GM12878 (cell line): Measurements from ENCODE around the gene RNF13. TPM values are rescaled to one million over a fixed set of nuclear protein-coding genes. Genes with fewer than 3 reads are reported as not detected.
A peak's percentile ranks its signal among the peaks of the same experiment; 100 is the strongest.

ENCODE experiments used
- ATAC-seq: fragments of 200-7000 bp; cut with Tn5 transposase; 3 replicates; pipeline ENCODE4 v1.9.1; 2020; ENCODE audit warnings: mild to moderate bottlenecking, moderate library complexity
- BruUV-seq: library from RNA; stranded (reverse); fragments of 400-500 nt; replicated peaks from 2 replicates; lab custom pipeline; 2021; lab: Mats Ljungman, UMichigan
- CTCF ChIA-PET: fragments of 300-600 bp; sonication (Branson Sonifier 250); formaldehyde crosslinking; extraction: SDS; loops from one replicate; lab custom pipeline; 2021; ENCODE audit warnings: inconsistent platforms; lab: Yijun Ruan, JAX
- POLR2A ChIA-PET: fragments of 350-600 bp; formaldehyde crosslinking; extraction: SDS; loops from one replicate; lab custom pipeline; 2021; ENCODE audit warnings: inconsistent platforms; lab: Charles Lee
- RAD21 ChIA-PET: fragments of 300-600 bp; sonication (Branson Sonifier 250); formaldehyde crosslinking; loops from one replicate; lab custom pipeline; 2023; ENCODE audit warnings: antibody characterized with exemption; ENCODE audit not compliant: unreplicated experiment; lab: Charles Lee
- SMC1A ChIA-PET: fragments of 300-600 bp; sonication (Branson Sonifier 250); formaldehyde crosslinking; loops from one replicate; lab custom pipeline; 2023; ENCODE audit not compliant: unreplicated experiment, uncharacterized antibody; lab: Charles Lee
- DNase-seq: peaks from one replicate; pipeline ENCODE4 v3.0.0-alpha.2; 2011; ENCODE audit warnings: low read depth, low spot score
- FAIRE-seq: peaks from 3 replicates; lab custom pipeline; 2011; peaks lifted over from hg19 to GRCh38; lab: Jason Lieb, UNC
- H2AFZ ChIP-seq: 2 replicates; pipeline ENCODE4 v1.6.0; 2011; ENCODE audit warnings: low read depth, low read length, control low read depth; ENCODE audit not compliant: control insufficient read depth
- H3K27ac ChIP-seq: 2 replicates; pipeline ENCODE4 v1.5.1; 2011; ENCODE audit warnings: control low read depth; ENCODE audit not compliant: control insufficient read depth, insufficient read depth
- H3K27me3 ChIP-seq, 2 experiments: replicated peaks in 1 of 2; 2 replicates each; pipeline versions ENCODE4 v1.6.0 to v1.6.1; 2011; ENCODE audit warnings: low read length in 1 of 2; ENCODE audit not compliant: control insufficient read depth in 2 of 2, insufficient read depth in 2 of 2
- H3K36me3 ChIP-seq, 2 experiments: 2 replicates each; pipeline ENCODE4 v1.5.1; 2011; ENCODE audit warnings: low read length in 1 of 2; ENCODE audit not compliant: control insufficient read depth in 2 of 2, insufficient read depth in 2 of 2
- H3K4me1 ChIP-seq: 2 replicates; pipeline ENCODE4 v1.6.1; 2011; ENCODE audit warnings: mild to moderate bottlenecking, low read length, moderate library complexity, mixed read lengths; ENCODE audit not compliant: control insufficient read depth, insufficient read depth
- H3K4me2 ChIP-seq: 2 replicates; pipeline ENCODE4 v1.6.0; 2011; ENCODE audit warnings: control low read depth; ENCODE audit not compliant: control insufficient read depth, insufficient read depth
- H3K4me3 ChIP-seq: fragments of 200-600 bp; sonication (generic); 2 replicates; pipeline ENCODE4 v1.5.1; 2016
- H3K79me2 ChIP-seq: 2 replicates; pipeline ENCODE4 v1.6.0; 2011; ENCODE audit warnings: low read length; ENCODE audit not compliant: control insufficient read depth, insufficient read depth
- H3K9ac ChIP-seq: 2 replicates; pipeline ENCODE4 v1.8.0; 2011; ENCODE audit warnings: low read length, control low read depth, mixed read lengths; ENCODE audit not compliant: control insufficient read depth, insufficient read depth
- H3K9me3 ChIP-seq: replicated peaks from 3 replicates; pipeline ENCODE4 v1.5.1; 2011; ENCODE audit warnings: mild to moderate bottlenecking, low read length; ENCODE audit not compliant: control insufficient read depth, insufficient read depth
- H4K20me1 ChIP-seq: 2 replicates; pipeline ENCODE4 v1.6.0; 2011; ENCODE audit not compliant: control insufficient read depth, insufficient read depth
- BCL11A ChIP-seq: IDR thresholded peaks from 2 replicates; pipeline ENCODE4 v1.6.1; 2011; ENCODE audit warnings: low read depth, low read length
- CHD2 ChIP-seq: IDR thresholded peaks from 2 replicates; pipeline ENCODE4 v1.6.1; 2011; ENCODE audit warnings: low read depth, low read length, improper control_type of control experiment, borderline replicate concordance
- EED ChIP-seq: sonication (generic); IDR thresholded peaks from 2 replicates; pipeline ENCODE4 v1.6.1; 2016; ENCODE audit warnings: antibody characterized with exemption, low read depth
- EGR1 ChIP-seq, 2 experiments: IDR thresholded peaks; 1 replicate in 1 of 2; 2 replicates in 1 of 2; pipeline ENCODE4 v1.6.1; 2011 to 2012; ENCODE audit warnings: low read depth in 2 of 2, low read length in 2 of 2, borderline replicate concordance in 1 of 2, mild to moderate bottlenecking in 1 of 2, moderate library complexity in 1 of 2
- GATAD2B ChIP-seq: fragments of 450-650 bp; conservative IDR thresholded peaks from 2 replicates; pipeline ENCODE4 v1.6.1; 2017; ENCODE audit warnings: low read depth, mild to moderate bottlenecking, moderate library complexity
- KAT2A ChIP-seq: conservative IDR thresholded peaks from 2 replicates; pipeline ENCODE4 v1.6.1; 2011; ENCODE audit warnings: low read depth, low read length; ENCODE audit not compliant: control insufficient read depth
- NR2C2 ChIP-seq: IDR thresholded peaks from 2 replicates; pipeline ENCODE4 v1.6.1; 2011; ENCODE audit warnings: borderline replicate concordance, low read depth; ENCODE audit not compliant: control insufficient read depth, insufficient read length
- PAX5 ChIP-seq: IDR thresholded peaks from 2 replicates; pipeline ENCODE4 v1.6.1; 2011; ENCODE audit warnings: low read depth, low read length, borderline replicate concordance
- PML ChIP-seq: IDR thresholded peaks from 2 replicates; pipeline ENCODE4 v1.6.1; 2012; ENCODE audit warnings: low read length, inconsistent platforms
- POLR2A ChIP-seq: IDR thresholded peaks from 2 replicates; pipeline ENCODE4 v1.6.1; 2011; ENCODE audit warnings: low read depth, mild to moderate bottlenecking, low read length
- POLR2AphosphoS2 ChIP-seq: IDR thresholded peaks from 2 replicates; pipeline ENCODE4 v1.6.1; 2011; ENCODE audit warnings: low read depth, mild to moderate bottlenecking, low read length, improper control_type of control experiment, moderate library complexity
- RAD21 ChIP-seq: IDR thresholded peaks from 2 replicates; pipeline ENCODE4 v1.6.1; 2011; ENCODE audit warnings: mild to moderate bottlenecking, low read depth, low read length, moderate library complexity; ENCODE audit not compliant: insufficient read depth
- RBBP5 ChIP-seq: fragments of 200-600 bp; sonication (generic); conservative IDR thresholded peaks from 2 replicates; pipeline ENCODE4 v1.6.1; 2016
- SMC3 ChIP-seq: IDR thresholded peaks from 2 replicates; pipeline ENCODE4 v1.6.1; 2011; ENCODE audit warnings: low read length, improper control_type of control experiment, borderline replicate concordance
- YY1 ChIP-seq: IDR thresholded peaks from 2 replicates; pipeline ENCODE4 v1.6.1; 2011; ENCODE audit warnings: low read depth, mild to moderate bottlenecking, low read length
- ZNF384 ChIP-seq: IDR thresholded peaks from 2 replicates; pipeline ENCODE4 v1.6.1; 2012; ENCODE audit warnings: low read depth, mild to moderate bottlenecking, low read length, improper control_type of control experiment, borderline replicate concordance
- whole genome bisulfite sequencing: methylation state at CpG from one replicate; pipeline ENCODE4 v1.1.6; 2016; ENCODE audit warnings: low lambda C conversion rate; ENCODE audit not compliant: insufficient replicate concordance, insufficient coverage; ENCODE audit errors: missing lambda C conversion rate; 5-methylcytosine and 5-hydroxymethylcytosine counted together
- in situ Hi-C: fragments of 300-500 bp; cut with MboI; formaldehyde crosslinking; loops from 9 replicates; pipeline ENCODE4 v1.14.3; 2018; ENCODE audit warnings: mixed read lengths
- intact Hi-C: fragments of 100-400 bp; cut with micrococcal nuclease; formaldehyde crosslinking; loops from one replicate; pipeline ENCODE4 v1.14.2; 2022; ENCODE audit not compliant: unreplicated experiment
- polyA plus RNA-seq, 11 experiments: library from polyadenylated mRNA; depleted of rRNA in 4 of 11; unstranded in 6 of 11; stranded (reverse) in 5 of 11; fragments of >200 nt; fragmentation: Nextera tagmentation in 4 of 11; fragmentation: Illumina TruSeq in 1 of 11; extraction: Ambion mirVana in 4 of 11; extraction: Trizol in 1 of 11; gene quantifications; 1 replicate in 1 of 11; 2 replicates in 10 of 11; pipeline versions ENCODE4 v1.2.1 to v1.2.3, GENCODE V29; 2011 to 2016; ENCODE audit warnings: inconsistent platforms in 2 of 11, missing spikeins in 2 of 11, low read depth in 1 of 11
- total RNA-seq, 4 experiments: library from RNA; depleted of rRNA in 3 of 4; stranded (reverse); fragments of >200 nt in 3 of 4; fragmentation: Illumina TruSeq in 1 of 4; extraction: Trizol in 1 of 4; gene quantifications; 2 replicates each; pipeline versions ENCODE4 v1.2.1 to v1.2.3, GENCODE V29; 2013 to 2021
- TF ChIP-seq, protein P1 (sequence below): fragments of 450-650 bp; IDR thresholded peaks from 2 replicates; pipeline ENCODE4 v1.6.1; 2017; ENCODE audit warnings: mild to moderate bottlenecking
- TF ChIP-seq, protein P2 (sequence below), 3 experiments: IDR thresholded peaks in 2 of 3; conservative IDR thresholded peaks in 1 of 3; 2 replicates each; pipeline ENCODE4 v1.5.1; 2011; ENCODE audit warnings: low read depth in 3 of 3, low read length in 3 of 3, mild to moderate bottlenecking in 3 of 3, control low read depth in 2 of 3, moderate library complexity in 2 of 3, inconsistent platforms in 1 of 3, mixed read lengths in 1 of 3; ENCODE audit not compliant: control insufficient read depth in 2 of 3, insufficient read depth in 1 of 3; ENCODE audit errors: extremely low read depth in 1 of 3

The RNF13 gene
- total and polyA plus RNA-seq, 10 of the 15 experiments (the other 5 are each of a cell fraction or from before 2014, with no cell fraction given), result 18.9 to 73.4 (median 36.7) TPM

DNA sequence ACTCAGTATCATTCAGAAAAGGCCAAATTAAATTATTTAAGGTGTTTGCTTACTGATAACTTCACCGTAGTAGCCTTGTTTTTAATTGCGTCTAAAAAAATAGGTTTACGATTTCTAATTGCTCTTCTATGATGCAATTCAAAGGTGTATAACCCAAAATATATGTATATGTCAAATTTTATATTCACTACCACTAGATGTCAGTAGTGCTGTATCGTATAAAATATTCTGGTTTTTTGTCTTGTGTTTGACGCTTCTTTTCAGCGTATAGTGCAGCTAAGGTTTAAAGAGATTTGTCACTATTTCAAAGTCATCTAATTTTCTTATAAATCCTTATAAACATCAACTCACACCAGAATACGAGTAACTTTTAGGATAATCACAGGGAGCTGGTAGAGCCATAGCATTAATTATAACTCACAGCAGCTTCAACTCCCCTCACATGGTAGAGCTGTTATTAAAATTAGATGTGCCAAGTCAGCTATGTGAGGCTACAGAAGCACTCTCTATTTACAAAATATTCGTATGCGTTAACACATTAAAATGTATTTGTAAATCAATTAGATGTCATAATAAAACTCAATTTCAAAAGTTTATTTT is 154.2 kb downstream of the RNF13 start:
- no peak overlapping the region for H2AFZ ChIP-seq
- ATAC-seq (peak; percentile 11; the same call in 2 of the 3 replicates), FAIRE-seq (no peak)
- H3K9ac ChIP-seq, result no peak overlapping the region
- H3K4me3 ChIP-seq, result no peak overlapping the region
- H3K27me3 ChIP-seq, result 0 out of 4 replicates have a peak, but pooled peaks cover 0 to 4% of the 10 kb centered on the region in 2 experiments
- TF ChIP-seq RAD21, result peak; percentile 65
- no peak for TF ChIP-seq GATAD2B
- TF ChIP-seq RBBP5, result no peak
- no peak for TF ChIP-seq EED
- TF ChIP-seq, protein P1, sequence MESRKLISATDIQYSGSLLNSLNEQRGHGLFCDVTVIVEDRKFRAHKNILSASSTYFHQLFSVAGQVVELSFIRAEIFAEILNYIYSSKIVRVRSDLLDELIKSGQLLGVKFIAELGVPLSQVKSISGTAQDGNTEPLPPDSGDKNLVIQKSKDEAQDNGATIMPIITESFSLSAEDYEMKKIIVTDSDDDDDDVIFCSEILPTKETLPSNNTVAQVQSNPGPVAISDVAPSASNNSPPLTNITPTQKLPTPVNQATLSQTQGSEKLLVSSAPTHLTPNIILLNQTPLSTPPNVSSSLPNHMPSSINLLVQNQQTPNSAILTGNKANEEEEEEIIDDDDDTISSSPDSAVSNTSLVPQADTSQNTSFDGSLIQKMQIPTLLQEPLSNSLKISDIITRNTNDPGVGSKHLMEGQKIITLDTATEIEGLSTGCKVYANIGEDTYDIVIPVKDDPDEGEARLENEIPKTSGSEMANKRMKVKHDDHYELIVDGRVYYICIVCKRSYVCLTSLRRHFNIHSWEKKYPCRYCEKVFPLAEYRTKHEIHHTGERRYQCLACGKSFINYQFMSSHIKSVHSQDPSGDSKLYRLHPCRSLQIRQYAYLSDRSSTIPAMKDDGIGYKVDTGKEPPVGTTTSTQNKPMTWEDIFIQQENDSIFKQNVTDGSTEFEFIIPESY, result no peak
- no peak for TF ChIP-seq ZNF384
- peak; percentile 68; the same call in 1 of the 2 replicates for TF ChIP-seq SMC3
- TF ChIP-seq KAT2A, result no peak
- TF ChIP-seq NR2C2, result no peak
- no peak for TF ChIP-seq PAX5
- TF ChIP-seq POLR2A, result no peak
- TF ChIP-seq, protein P2, sequence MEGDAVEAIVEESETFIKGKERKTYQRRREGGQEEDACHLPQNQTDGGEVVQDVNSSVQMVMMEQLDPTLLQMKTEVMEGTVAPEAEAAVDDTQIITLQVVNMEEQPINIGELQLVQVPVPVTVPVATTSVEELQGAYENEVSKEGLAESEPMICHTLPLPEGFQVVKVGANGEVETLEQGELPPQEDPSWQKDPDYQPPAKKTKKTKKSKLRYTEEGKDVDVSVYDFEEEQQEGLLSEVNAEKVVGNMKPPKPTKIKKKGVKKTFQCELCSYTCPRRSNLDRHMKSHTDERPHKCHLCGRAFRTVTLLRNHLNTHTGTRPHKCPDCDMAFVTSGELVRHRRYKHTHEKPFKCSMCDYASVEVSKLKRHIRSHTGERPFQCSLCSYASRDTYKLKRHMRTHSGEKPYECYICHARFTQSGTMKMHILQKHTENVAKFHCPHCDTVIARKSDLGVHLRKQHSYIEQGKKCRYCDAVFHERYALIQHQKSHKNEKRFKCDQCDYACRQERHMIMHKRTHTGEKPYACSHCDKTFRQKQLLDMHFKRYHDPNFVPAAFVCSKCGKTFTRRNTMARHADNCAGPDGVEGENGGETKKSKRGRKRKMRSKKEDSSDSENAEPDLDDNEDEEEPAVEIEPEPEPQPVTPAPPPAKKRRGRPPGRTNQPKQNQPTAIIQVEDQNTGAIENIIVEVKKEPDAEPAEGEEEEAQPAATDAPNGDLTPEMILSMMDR (IDR thresholded peaks at IDR 0.05 in 2 of 3, conservative IDR thresholded peaks at IDR 0.05 in 1 of 3; ENCODE audit: control insufficient read depth in 2 of 3, extremely low read depth in 1 of 3, insufficient read depth in 1 of 3, low read depth in 3 of 3, low read length in 3 of 3), result peak; percentile 26 to 66 (median 54); a peak in 5 of 6 replicates
- no peak for TF ChIP-seq CHD2
- TF ChIP-seq PML, result no peak
- TF ChIP-seq BCL11A, result no peak
- no peak for TF ChIP-seq YY1
- no peak for TF ChIP-seq POLR2AphosphoS2
- no peak for TF ChIP-seq EGR1 (IDR thresholded peaks at IDR 0.05; ENCODE audit: borderline replicate concordance in 1 of 2, low read depth in 2 of 2, low read length in 2 of 2)
- TF ChIP-seq, all 136 proteins: peak for 3
- no peaks in the 10 kb centered on the region for H3K4me1 ChIP-seq
- H3K79me2 ChIP-seq, result peaks cover 5% of the 10 kb centered on the region
- ChIA-PET SMC1A (interaction anchor here (0.7 to 5.7 kb wide), 21 partner anchors 9 to 529 kb away, joined by 3 to 90 read pairs (median 4); no protein-coding TSS in a partner anchor), CTCF (interaction anchor here (0.7 to 8.0 kb wide), 21 partner anchors 10 to 529 kb away, joined by 3 to 128 read pairs (median 5); no protein-coding TSS in a partner anchor), POLR2A (no interaction called here), RAD21 (interaction anchor here (0.6 to 9.3 kb wide), 18 partner anchors 9 to 528 kb away, joined by 3 to 111 read pairs (median 4); no protein-coding TSS in a partner anchor)
- in situ Hi-C loops (loop anchor here (5.0 to 25.0 kb wide), 3 partner anchors 215 to 545 kb away; no protein-coding TSS in a partner anchor), intact Hi-C loops (loop anchor here (1.0 to 10.0 kb wide), 4 partner anchors 31 to 528 kb away; no protein-coding TSS in a partner anchor)
- no peaks in the 10 kb centered on the region for H4K20me1 ChIP-seq
- WGBS, result 29% methylated on average over 9 of the region's 9 CpGs
- no peaks in the 10 kb centered on the region for H3K9me3 ChIP-seq
- DNase-seq, result no peak
- H3K36me3 ChIP-seq, result no peaks in the 10 kb centered on the region
- H3K4me2 ChIP-seq, result no peak overlapping the region
- H3K27ac ChIP-seq, result no peak overlapping the region
- no TSS peak for BruUV-seq
